Measurements from ENCODE around the gene NFKB1.
A peak's percentile ranks its signal among the peaks of the same experiment; 100 is the strongest.
"Not testable (repeated sequence)": the region's sequence is repeated elsewhere in the genome, so short reads cannot be mapped to it uniquely, and the experiment has no call there.

The NFKB1 gene

GRCh38 chr4:102565696-102566095, 64.5 kb downstream of the NFKB1 start:
- no peak for DNase-seq

- no peak for DNase-seq
These were observed 65.3 kb downstream of the NFKB1 start for GRCh38 chr4:102566426-102566825.

- DNase-seq = no peak
These were observed 66.3 kb downstream of the NFKB1 start for GRCh38 chr4:102567427-102567826.

- no peak for DNase-seq
These were observed 68.0 kb downstream of the NFKB1 start for GRCh38 chr4:102569200-102569599.

GRCh38 chr4:102570211-102570610, 69.1 kb downstream of the NFKB1 start:
- DNase-seq = not testable (repeated sequence)

- DNase-seq = no peak
These were observed 71.3 kb downstream of the NFKB1 start for GRCh38 chr4:102572452-102572851.

- no peak for DNase-seq
These were observed 73.2 kb downstream of the NFKB1 start for GRCh38 chr4:102574317-102574716.

GRCh38 chr4:102575369-102576129, 74.4 kb downstream of the NFKB1 start:
- DNase-seq = no peak

GRCh38 chr4:102578270-102578669, 77.1 kb downstream of the NFKB1 start:
- DNase-seq = no peak

- peak in 14 of 51 donors; percentile 1 to 29 (median 6) for DNase-seq
These were observed 77.7 kb downstream of the NFKB1 start for GRCh38 chr4:102578819-102579218.

- DNase-seq = no peak
These were observed 78.8 kb downstream of the NFKB1 start for GRCh38 chr4:102579794-102580462.

- DNase-seq = no peak
These were observed 79.3 kb downstream of the NFKB1 start for GRCh38 chr4:102580463-102580842.

- no peak for DNase-seq
These were observed 82.9 kb downstream of the NFKB1 start for GRCh38 chr4:102584091-102584490.

GRCh38 chr4:102585329-102585728, 84.2 kb downstream of the NFKB1 start:
- DNase-seq = no peak

- no peak for DNase-seq
These were observed 85.0 kb downstream of the NFKB1 start for GRCh38 chr4:102586002-102586643.

GRCh38 chr4:102586644-102587021, 85.5 kb downstream of the NFKB1 start:
- no peak for DNase-seq

- DNase-seq = no peak
These were observed 88.6 kb downstream of the NFKB1 start for GRCh38 chr4:102589743-102590142.

GRCh38 chr4:102592256-102592655, 91.1 kb downstream of the NFKB1 start:
- no peak for DNase-seq

- DNase-seq = no peak
These were observed 92.0 kb downstream of the NFKB1 start for GRCh38 chr4:102593147-102593546.

- DNase-seq = no peak
These were observed 92.8 kb downstream of the NFKB1 start for GRCh38 chr4:102594000-102594399.

- DNase-seq = no peak
These were observed 95.4 kb downstream of the NFKB1 start for GRCh38 chr4:102596532-102596931.

GRCh38 chr4:102598086-102598761, 97.1 kb downstream of the NFKB1 start:
- DNase-seq = no peak

Measured in hypothalamus (tissue), 51 donors.